Esophagus squamous epithelium (tissue), 5 donors: ENCODE measurements around the gene TSHZ2. TPM values are rescaled to one million over a fixed set of nuclear protein-coding genes. Genes with fewer than 3 reads are reported as not detected.

Experiments
- DNase-seq: peaks from one replicate; lab custom pipeline; 2025; lab: John Stamatoyannopoulos, UW
- H3K27ac ChIP-seq, 4 donors: fragments of 200-600 bp; sonication (generic); one replicate each; pipeline ENCODE4 v1.5.1; 2016 to 2019; ENCODE audit warnings: mild to moderate bottlenecking in 1 of 4
- H3K27me3 ChIP-seq, 4 donors: fragments of 200-600 bp; sonication (generic); 1 replicate in 3 of 4; 2 replicates in 1 of 4; pipeline versions ENCODE4 v1.5.1 to v1.6.0; 2017 to 2021; ENCODE audit warnings: antibody characterized with exemption in 1 of 4
- H3K36me3 ChIP-seq, 3 donors: fragments of 200-600 bp; sonication (generic); one replicate each; pipeline ENCODE4 v1.5.1; 2016 to 2019
- H3K4me1 ChIP-seq, 3 donors: fragments of 200-600 bp; sonication (generic); one replicate each; pipeline ENCODE4 v1.5.1; 2017 to 2019
- H3K4me3 ChIP-seq, 4 donors: fragments of 200-600 bp; sonication (generic); 1 replicate in 3 of 4; 2 replicates in 1 of 4; pipeline ENCODE4 v1.5.1; 2016 to 2019; ENCODE audit warnings: mild to moderate bottlenecking in 2 of 4, moderate library complexity in 1 of 4
- H3K9me3 ChIP-seq, 3 donors: fragments of 200-600 bp; sonication (generic); one replicate each; pipeline ENCODE4 v1.5.1; 2016 to 2019
- CTCF ChIP-seq, 6 experiments: fragments of 450-650 bp in 4 of 6; fragments of 200-600 bp in 2 of 6; sonication (generic) in 2 of 6; IDR thresholded peaks; one replicate each; pipeline ENCODE4 v1.5.1; 2016 to 2019; ENCODE audit warnings: antibody characterized with exemption in 6 of 6, mild to moderate bottlenecking in 4 of 6, moderate library complexity in 4 of 6
- POLR2A ChIP-seq, 4 donors: fragments of 450-650 bp; IDR thresholded peaks; one replicate each; pipeline ENCODE4 v1.6.1; 2017; ENCODE audit warnings: antibody characterized with exemption in 4 of 4, mild to moderate bottlenecking in 4 of 4, moderate library complexity in 3 of 4
- WGBS, 2 donors: methylation state at CpG; one replicate each; pipeline ENCODE4 v1.1.5; 2018; 5-methylcytosine and 5-hydroxymethylcytosine counted together
- intact Hi-C: fragments of 100-400 bp; cut with DNase I; formaldehyde crosslinking; loops from one replicate; pipeline ENCODE4 v1.15.0; 2022
- total RNA-seq, 4 donors: library from RNA; depleted of rRNA; stranded (reverse); fragments of >200 nt; gene quantifications; one replicate each; pipeline ENCODE4 v1.1.0, GENCODE V29; 2016
- donor health status: DM: yes; HTN: yes; CAD: no.

Gene TSHZ2
- total RNA-seq, 4 donors from 2014 or later = 4.7 to 22.0 (median 12.9) TPM

GRCh38 chr20:53296451-53297153, 324.4 kb downstream of the TSHZ2 start:
- Histone ChIP-seq H3K9me3 (no peaks in the 10 kb centered on the region), H3K4me3 (no peak overlapping the region), H3K27ac (no peak overlapping the region), H3K36me3 (no peaks in the 10 kb centered on the region), H3K4me1 (no peaks in the 10 kb centered on the region), H3K27me3 (no peaks in the 10 kb centered on the region)
- TF ChIP-seq CTCF (IDR thresholded peaks at IDR 0.05) = no peak
- no peak for TF ChIP-seq POLR2A (IDR thresholded peaks at IDR 0.05)
- 58 to 81% methylated on average over 2 of the region's 2 CpGs for WGBS, 2 donors
- DNase-seq = no peak
- intact Hi-C loops = no loop called here

- DNase-seq = no peak
- intact Hi-C loops = no loop called here
- H3K4me1 ChIP-seq = no peaks in the 10 kb centered on the region
- TF ChIP-seq POLR2A (IDR thresholded peaks at IDR 0.05) (no peak), CTCF (IDR thresholded peaks at IDR 0.05) (no peak)
- 94 to 96% methylated on average over 6 to 7 of the region's 7 CpGs for WGBS, 2 donors
- no peak overlapping the region for H3K4me3 ChIP-seq
- H3K9me3 ChIP-seq = no peaks in the 10 kb centered on the region
- H3K27ac ChIP-seq = no peak overlapping the region
- no peaks in the 10 kb centered on the region for H3K36me3 ChIP-seq
- H3K27me3 ChIP-seq = no peaks in the 10 kb centered on the region
Observed at GRCh38 chr20:53297154-53297529, 325.0 kb downstream of the TSHZ2 start.

GRCh38 chr20:53298260-53298659, 326.1 kb downstream of the TSHZ2 start:
- H3K4me3 ChIP-seq = no peak overlapping the region
- no peak overlapping the region for H3K27ac ChIP-seq
- 84 to 86% methylated on average over 6 of the region's 6 CpGs for whole genome bisulfite sequencing, 2 donors
- H3K36me3 ChIP-seq = no peaks in the 10 kb centered on the region
- TF ChIP-seq POLR2A (IDR thresholded peaks at IDR 0.05) = no peak
- TF ChIP-seq CTCF (IDR thresholded peaks at IDR 0.05) = no peak
- H3K9me3 ChIP-seq = no peaks in the 10 kb centered on the region
- DNase-seq = no peak
- intact Hi-C loops = no loop called here
- H3K4me1 ChIP-seq = no peaks in the 10 kb centered on the region
- H3K27me3 ChIP-seq = no peaks in the 10 kb centered on the region

GRCh38 chr20:53298911-53299310, 326.8 kb downstream of the TSHZ2 start:
- no peak overlapping the region for H3K4me3 ChIP-seq
- no peaks in the 10 kb centered on the region for H3K27me3 ChIP-seq
- TF ChIP-seq POLR2A (IDR thresholded peaks at IDR 0.05) (no peak), CTCF (IDR thresholded peaks at IDR 0.05) (no peak)
- intact Hi-C loops = no loop called here
- H3K36me3 ChIP-seq = no peaks in the 10 kb centered on the region
- no peak overlapping the region for H3K27ac ChIP-seq
- no peak for DNase-seq
- WGBS, 2 donors = 100% methylated on average over 1 of the region's 1 CpG
- no peaks in the 10 kb centered on the region for H3K9me3 ChIP-seq
- H3K4me1 ChIP-seq = no peaks in the 10 kb centered on the region

- Histone ChIP-seq H3K27ac (no peak overlapping the region), H3K4me1 (no peaks in the 10 kb centered on the region), H3K9me3 (no peaks in the 10 kb centered on the region), H3K36me3 (no peaks in the 10 kb centered on the region), H3K4me3 (no peak overlapping the region), H3K27me3 (no peaks in the 10 kb centered on the region)
- intact Hi-C loops = no loop called here
- no peak for DNase-seq
- whole genome bisulfite sequencing, 2 donors = 32 to 49% methylated on average over 4 of the region's 4 CpGs
- TF ChIP-seq POLR2A (IDR thresholded peaks at IDR 0.05) (no peak), CTCF (IDR thresholded peaks at IDR 0.05) (no peak)
Observed at GRCh38 chr20:53299831-53300230, 327.7 kb downstream of the TSHZ2 start.
